ENCODE results near the gene MRPL24. TPM values are rescaled to one million over a fixed set of nuclear protein-coding genes. Genes with fewer than 3 reads are reported as not detected.

The MRPL24 gene
- total and polyA plus RNA-seq, 12 donors: 70.3 to 250 (median 88.1) TPM

- Histone ChIP-seq H3K4me1 (peaks cover 21 to 52% (median 44%) of the 10 kb centered on the region in 9 donors), H3K4me3 (peak overlapping the region in 6 of 10 donors; percentile 36 to 86 (median 60)), H3K27me3 (no peaks in the 10 kb centered on the region), H3K36me3 (peaks cover 0 to 39% (median 20%) of the 10 kb centered on the region in 9 donors), H3K27ac (peak overlapping the region in 1 of 10 donors; percentile 2), H3K9me3 (no peaks in the 10 kb centered on the region)
- peak in 8 of 9 donors; percentile 13 to 59 (median 55) for TF ChIP-seq CTCF (IDR thresholded peaks at IDR 0.05)
- WGBS, 2 donors: 55 to 56% methylated on average over 15 of the region's 15 CpGs
- intact Hi-C loops (cut with DNase I): loop anchor here in 8 of 10 donors (1.0 to 10.0 kb wide), 8 partner anchors 15 to 198 kb away; partner anchors contain the start of genes PRCC (in 4 of the 8), INSRR (in 2 of the 8), PEAR1 (in 2 of the 8) and LRRC71 (in 1 of the 8)
- ATAC-seq (peak in 1 of 8 donors; percentile 15), DNase-seq (peak in 1 of 2 donors; percentile 56)
These were observed 14.2 kb downstream of the MRPL24 start for GRCh38 chr1:156726549-156727226.

- peaks cover 21 to 52% (median 44%) of the 10 kb centered on the region in 9 donors for H3K4me1 ChIP-seq
- intact Hi-C loops (cut with DNase I): loop anchor here in 9 of 10 donors (1.0 to 10.0 kb wide), 10 partner anchors 16 to 199 kb away; partner anchors contain the start of genes PRCC (in 4 of the 9), INSRR (in 2 of the 9), PEAR1 (in 2 of the 9) and LRRC71 (in 1 of the 9)
- no peaks in the 10 kb centered on the region for H3K27me3 ChIP-seq
- H3K36me3 ChIP-seq: peaks cover 0 to 48% (median 20%) of the 10 kb centered on the region in 9 donors
- H3K27ac ChIP-seq: peak overlapping the region in 4 of 10 donors; percentile 2 to 37 (median 22)
- ATAC-seq (peak; percentile 56 to 81 (median 70)), DNase-seq (peak; percentile 88 to 89)
- TF ChIP-seq CTCF (IDR thresholded peaks at IDR 0.05): peak; percentile 78 to 98 (median 96)
- H3K4me3 ChIP-seq: peak overlapping the region in 9 of 10 donors; percentile 14 to 86 (median 36)
- no peaks in the 10 kb centered on the region for H3K9me3 ChIP-seq
- WGBS, 2 donors: 11 to 12% methylated on average over 18 of the region's 18 CpGs
These were observed 15.1 kb downstream of the MRPL24 start for GRCh38 chr1:156725683-156726280.

- DNase-seq (no peak), ATAC-seq (no peak)
- no peaks in the 10 kb centered on the region for H3K27me3 ChIP-seq
- WGBS, 2 donors: 77 to 89% methylated on average over 4 of the region's 4 CpGs
- peaks cover 0 to 63% (median 20%) of the 10 kb centered on the region in 9 donors for H3K36me3 ChIP-seq
- H3K4me3 ChIP-seq: no peak overlapping the region
- peaks cover 16 to 24% (median 20%) of the 10 kb centered on the region in 9 donors for H3K4me1 ChIP-seq
- TF ChIP-seq CTCF (IDR thresholded peaks at IDR 0.05): no peak
- no peaks in the 10 kb centered on the region for H3K9me3 ChIP-seq
- intact Hi-C loops (cut with DNase I): loop anchor here in 7 of 10 donors (2.0 to 10.0 kb wide), 4 partner anchors 31 to 203 kb away; partner anchors contain the start of genes INSRR (in 2 of the 7) and LRRC71 (in 1 of the 7)
- no peak overlapping the region for H3K27ac ChIP-seq
These were observed 19.4 kb downstream of the MRPL24 start for GRCh38 chr1:156721535-156721934.

- intact Hi-C loops (cut with DNase I): loop anchor here in 7 of 10 donors (2.0 to 10.0 kb wide), 4 partner anchors 30 to 204 kb away; partner anchors contain the start of genes INSRR (in 2 of the 7) and LRRC71 (in 1 of the 7)
- no peak for TF ChIP-seq CTCF (IDR thresholded peaks at IDR 0.05)
- Histone ChIP-seq H3K9me3 (no peaks in the 10 kb centered on the region), H3K27me3 (no peaks in the 10 kb centered on the region), H3K4me1 (peaks cover 12 to 20% (median 15%) of the 10 kb centered on the region in 9 donors), H3K27ac (no peak overlapping the region), H3K36me3 (peaks cover 0 to 63% (median 20%) of the 10 kb centered on the region in 9 donors), H3K4me3 (no peak overlapping the region)
- no peak for ATAC-seq
- 55 to 56% methylated on average over 2 of the region's 2 CpGs for WGBS, 2 donors
- no peak for DNase-seq
These were observed 19.8 kb downstream of the MRPL24 start for GRCh38 chr1:156721131-156721530.

Measured in heart right ventricle (tissue), 16 donors.